GM21423 (cell line): Measurements from ENCODE around the gene SLC47A2.

Experiments used
- ATAC-seq: cut with Tn5 transposase; IDR thresholded peaks from one replicate; pipeline ENCODE4 v1.9.1; 2021; ENCODE audit warnings: mild to moderate bottlenecking, moderate library complexity; ENCODE audit not compliant: unreplicated experiment

The SLC47A2 gene

DNA sequence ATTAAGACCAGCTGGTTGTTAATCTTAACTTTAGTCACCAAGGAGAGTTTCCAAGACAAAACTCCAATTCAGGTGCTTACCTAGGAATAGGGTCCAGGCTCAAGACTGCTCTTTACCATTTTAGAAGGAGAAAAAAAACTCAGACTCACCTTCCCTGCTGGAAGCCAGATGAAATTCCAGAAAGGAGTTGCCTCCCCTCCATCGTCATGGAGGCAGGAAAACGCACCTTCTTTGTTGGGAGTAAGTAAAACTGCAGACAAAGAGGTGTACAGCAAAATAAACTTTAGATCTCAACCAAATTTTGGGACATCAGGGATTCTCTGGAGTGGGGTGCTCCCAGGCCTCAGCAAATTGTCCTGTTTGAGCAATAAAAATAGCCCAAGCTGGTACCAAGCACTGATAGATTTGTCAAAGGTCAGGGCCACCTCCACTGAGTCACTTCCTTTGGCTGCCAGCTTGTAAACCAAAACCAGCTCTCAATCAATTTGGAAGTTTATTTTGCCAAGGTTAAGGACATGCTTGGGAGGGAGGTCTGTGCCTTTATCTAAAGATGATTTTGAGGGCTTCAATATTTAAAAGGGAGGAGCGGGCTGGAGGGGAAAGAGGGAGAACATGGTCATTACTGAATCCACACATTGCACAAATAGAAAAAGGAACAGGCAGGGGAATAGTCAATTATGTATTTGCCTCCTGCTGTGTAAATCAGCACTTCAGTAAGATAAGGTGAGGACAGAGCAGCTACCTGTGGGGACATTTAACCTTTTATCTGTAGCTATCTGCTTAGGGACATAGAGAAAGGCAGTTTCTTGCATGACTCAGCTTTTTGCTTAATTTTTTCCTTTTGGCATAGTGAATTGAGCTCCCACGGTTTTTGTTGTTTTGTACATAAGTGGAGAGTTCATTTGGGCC, 69.3 kb downstream of the SLC47A2 start:
- ATAC-seq, result no peak

DNA sequence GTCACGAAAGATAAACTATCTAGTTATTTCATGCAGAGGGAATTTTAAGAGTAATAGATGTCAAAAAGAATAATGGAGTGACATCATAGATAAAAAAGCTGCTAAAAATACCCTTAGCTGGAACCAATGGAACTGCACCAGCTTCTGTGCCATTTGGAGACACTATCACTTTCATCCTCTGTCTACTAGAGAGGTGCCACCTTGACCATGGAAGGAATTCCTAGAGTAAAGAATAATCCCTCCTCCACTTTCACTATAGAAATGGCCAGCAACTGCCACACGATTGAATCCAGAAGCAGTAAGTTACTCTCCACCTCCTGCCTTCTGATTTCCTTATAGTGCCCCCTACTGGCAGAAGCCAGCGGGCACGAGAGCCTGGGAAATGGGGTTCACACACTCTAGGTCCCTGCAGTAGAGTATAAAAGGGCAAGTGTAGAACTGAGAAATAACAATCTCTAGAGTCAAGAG, 70.6 kb downstream of the SLC47A2 start:
- ATAC-seq, result no peak

DNA sequence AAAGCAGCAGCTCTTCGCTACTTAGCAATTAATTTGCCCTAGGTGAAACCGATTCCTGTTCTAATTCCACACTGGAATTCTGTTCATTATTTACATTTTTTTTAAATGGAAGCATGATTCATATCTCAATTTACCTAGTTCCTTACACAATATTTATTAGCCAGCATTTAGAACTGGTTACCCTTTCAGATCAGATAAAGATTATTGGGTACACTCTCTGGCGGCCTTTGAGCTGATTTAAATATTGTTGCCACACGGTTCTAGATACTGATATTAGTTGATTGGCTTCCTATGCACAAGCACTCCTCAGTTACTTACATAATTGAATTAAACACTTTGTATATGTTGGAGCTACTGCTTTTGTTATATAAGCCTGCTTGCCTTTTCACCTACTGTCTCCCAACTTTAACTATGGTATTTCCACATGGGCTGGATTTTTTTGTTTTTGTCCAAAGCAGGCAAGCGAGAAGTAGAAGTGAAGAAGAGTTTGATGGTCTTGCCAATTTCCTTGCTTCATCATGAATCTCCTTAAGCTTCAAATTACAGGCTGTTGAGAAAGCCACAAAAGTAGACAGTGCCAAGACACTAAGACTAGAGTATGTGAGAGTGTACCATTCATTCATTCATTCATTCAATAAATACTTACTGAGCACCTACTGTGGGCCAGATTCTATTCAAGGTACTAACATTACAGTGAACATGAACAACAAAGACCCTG, 71.7 kb downstream of the SLC47A2 start:
- ATAC-seq, result no peak

GRCh38 chr17:19642373-19642893, 74.0 kb downstream of the SLC47A2 start:
- ATAC-seq, result no peak

DNA sequence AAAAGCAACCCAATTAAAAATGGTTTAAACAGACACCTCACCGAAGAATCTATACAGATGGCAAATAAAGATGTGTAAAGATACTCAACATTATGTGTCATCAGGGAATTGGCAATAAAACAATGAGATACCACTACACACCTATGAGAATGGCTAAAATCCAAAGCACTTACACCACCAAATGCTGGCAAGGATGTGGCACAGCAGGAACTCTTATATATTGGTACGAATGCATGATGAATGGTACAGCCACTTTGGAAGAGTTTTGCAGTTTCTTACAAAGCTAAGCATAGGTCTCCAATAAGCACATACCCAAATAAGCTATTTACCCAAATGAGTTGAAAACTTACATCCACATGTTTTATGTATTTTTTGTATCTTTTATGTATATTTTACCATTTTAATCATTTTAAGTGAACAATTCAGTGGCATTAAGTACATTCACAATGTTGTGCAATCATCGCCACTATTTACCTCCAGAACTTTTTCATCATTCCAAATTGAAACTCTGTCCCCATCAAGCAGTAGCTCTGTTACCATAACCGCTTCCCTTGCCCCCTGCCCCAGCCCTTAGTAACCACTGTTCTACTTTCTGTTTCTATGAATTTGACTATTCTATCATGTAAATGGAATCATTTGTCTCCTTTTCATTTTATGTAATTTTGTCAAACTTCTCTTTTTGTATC, 74.6 kb downstream of the SLC47A2 start:
- no peak for ATAC-seq

- ATAC-seq, result no peak
Measured at GRCh38 chr17:19631905-19632304, 84.5 kb downstream of the SLC47A2 start.

GRCh38 chr17:19630661-19631060, 85.7 kb downstream of the SLC47A2 start:
- no peak for ATAC-seq

DNA sequence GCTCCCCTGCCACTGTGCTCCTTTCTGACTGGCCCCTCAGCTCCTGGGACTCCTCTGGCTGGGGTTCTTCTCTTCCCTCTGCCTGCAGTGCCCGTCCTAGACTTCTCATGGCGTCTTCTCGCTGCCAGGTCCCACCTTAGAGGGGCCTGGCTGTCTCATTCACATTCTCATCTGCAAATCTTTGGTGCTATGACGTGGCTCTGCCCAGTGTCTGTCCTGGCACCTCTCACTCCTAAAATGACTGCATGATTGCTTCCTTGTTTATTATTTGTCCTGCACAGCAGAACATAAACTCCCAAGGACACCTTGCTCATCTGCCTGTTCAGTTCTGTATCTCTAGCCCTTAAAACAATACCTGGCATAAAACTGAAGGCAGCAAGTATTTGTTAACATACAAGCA, 86.3 kb downstream of the SLC47A2 start:
- no peak for ATAC-seq

DNA sequence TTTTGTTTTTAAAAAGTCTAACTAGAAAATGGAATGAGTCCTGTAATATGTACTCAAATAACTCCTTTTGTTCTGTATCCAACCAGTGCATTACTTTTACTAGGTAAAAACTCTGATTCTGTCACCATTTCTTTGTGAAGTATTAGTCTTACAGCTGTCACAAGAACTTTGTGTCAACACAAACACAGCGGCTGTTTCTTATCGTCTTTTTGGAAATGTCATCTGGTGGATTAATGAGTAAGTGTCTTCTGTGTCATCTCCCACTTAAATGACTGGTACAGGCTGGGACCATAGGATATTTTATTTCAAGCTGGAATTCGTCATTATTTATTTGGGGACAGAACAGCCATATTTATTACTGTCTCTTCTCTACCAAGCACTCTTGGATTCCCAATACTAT, 86.9 kb downstream of the SLC47A2 start:
- no peak for ATAC-seq
